HG03135 (cell line): Measurements from ENCODE around the gene EGFL8.
A peak's percentile ranks its signal among the peaks of the same experiment; 100 is the strongest.

Source experiments
- ATAC-seq: cut with Tn5 transposase; IDR thresholded peaks from one replicate; pipeline ENCODE4 v1.9.1; 2021; ENCODE audit warnings: mild to moderate bottlenecking, moderate library complexity; ENCODE audit not compliant: unreplicated experiment

The EGFL8 gene

GRCh38 chr6:32146287-32146686 lies 18.1 kb upstream of the EGFL8 start:
- ATAC-seq = no peak

DNA sequence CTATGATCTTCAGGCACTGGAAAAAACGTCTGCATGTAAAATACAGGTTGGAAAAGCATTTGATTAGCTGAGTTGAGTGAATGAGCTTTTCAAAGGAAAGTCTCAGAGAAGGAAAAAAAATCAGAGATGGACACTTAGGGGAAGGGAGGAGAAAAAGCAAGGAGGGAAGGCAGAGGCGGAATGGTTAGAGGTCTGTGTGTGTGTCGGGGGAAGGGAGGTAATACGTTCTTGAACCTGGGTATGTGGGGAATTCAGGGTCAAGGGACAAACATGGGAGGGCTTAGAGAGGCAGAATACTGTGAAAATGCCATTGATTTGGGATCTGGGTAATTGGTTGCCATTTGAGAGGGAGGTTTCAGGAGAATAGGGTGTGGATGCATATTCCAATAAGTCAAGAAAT lies 17.7 kb upstream of the EGFL8 start:
- ATAC-seq = no peak

DNA sequence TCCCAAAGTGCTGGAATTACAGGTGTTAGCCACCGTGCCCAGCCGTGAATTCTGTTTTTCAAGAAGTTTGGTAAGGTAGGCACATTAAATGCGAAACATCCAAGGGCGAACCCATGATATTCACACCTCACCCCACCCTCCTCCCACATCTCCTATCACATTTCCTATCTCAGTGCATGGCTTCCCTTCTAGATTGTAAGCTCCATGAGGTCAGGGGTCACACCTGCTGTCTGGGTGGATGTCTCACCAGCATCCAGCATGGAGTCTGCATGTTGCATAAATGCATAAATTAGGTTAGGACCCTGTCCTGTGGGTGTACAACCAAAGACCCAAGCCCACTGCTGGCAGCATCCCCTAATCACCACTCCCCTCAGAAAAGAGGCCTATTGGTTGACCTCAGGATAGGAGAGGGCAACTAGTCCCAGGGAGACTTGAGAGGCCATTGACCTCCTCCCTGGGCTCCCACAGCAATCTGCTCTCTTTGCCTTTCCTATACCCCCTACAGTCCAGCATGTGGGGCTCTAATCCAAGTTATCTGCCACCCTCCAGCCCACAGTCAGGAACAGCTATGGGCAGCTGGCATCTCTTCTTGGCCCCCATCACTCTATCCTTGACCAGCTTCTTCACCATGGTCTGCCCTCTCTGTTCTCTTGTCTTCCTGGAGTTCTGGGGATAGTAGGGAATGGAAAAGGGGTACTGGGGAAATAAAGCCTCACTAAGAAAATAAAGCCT lies 16.8 kb upstream of the EGFL8 start:
- ATAC-seq = no peak

GRCh38 chr6:32148289-32149091 lies 15.9 kb upstream of the EGFL8 start:
- no peak for ATAC-seq

- ATAC-seq = no peak
Measured at GRCh38 chr6:32149092-32149755, 15.2 kb upstream of the EGFL8 start.

DNA sequence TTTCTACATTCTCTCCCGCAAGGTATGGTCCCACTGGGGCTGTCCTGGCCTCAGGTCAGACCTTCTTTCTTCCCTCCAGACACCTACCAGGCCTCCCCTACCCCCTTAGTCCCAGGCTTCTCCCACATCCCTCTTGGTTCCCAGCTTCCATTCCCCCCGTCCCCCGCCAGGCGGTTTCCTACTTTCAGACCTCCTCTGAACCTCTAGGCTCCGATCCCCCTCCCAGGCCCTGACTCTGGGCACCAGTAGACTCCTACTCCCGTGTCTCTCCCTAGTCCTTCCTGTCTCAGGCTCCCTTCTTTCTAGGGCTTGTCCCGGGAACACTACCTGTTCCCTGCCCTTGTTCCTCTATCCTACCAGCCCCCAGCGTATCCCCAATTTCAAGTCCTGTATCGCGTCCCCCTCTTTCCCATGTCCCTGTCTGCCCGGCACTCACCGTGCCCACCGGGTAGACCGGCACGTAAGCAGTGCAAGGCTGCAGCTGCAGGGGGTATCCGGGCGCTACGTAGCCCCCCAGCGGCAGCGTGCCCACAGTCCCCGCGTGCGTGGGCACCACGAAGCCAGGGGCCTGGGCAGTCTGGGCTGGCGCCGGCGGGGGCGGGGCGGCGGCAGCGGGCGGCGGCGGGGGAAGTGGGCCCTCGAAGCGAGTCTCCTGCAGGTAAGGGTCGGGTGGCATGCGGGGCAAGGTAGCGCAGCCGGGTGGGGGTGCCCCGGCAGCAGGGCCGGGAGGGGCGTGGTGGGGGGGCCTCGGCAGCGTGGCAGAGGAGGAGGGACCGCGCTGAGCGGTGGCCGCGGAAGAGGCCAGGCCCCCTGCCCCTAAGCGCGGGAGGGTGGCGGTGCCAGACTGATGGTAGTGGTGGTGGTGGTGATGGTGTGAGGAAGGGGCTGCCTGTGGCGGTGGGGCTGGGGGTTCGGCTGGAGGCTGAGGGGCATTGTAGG lies 14.2 kb upstream of the EGFL8 start:
- no peak for ATAC-seq

- no peak for ATAC-seq
Measured at GRCh38 chr6:32151181-32151862, 13.1 kb upstream of the EGFL8 start.

DNA sequence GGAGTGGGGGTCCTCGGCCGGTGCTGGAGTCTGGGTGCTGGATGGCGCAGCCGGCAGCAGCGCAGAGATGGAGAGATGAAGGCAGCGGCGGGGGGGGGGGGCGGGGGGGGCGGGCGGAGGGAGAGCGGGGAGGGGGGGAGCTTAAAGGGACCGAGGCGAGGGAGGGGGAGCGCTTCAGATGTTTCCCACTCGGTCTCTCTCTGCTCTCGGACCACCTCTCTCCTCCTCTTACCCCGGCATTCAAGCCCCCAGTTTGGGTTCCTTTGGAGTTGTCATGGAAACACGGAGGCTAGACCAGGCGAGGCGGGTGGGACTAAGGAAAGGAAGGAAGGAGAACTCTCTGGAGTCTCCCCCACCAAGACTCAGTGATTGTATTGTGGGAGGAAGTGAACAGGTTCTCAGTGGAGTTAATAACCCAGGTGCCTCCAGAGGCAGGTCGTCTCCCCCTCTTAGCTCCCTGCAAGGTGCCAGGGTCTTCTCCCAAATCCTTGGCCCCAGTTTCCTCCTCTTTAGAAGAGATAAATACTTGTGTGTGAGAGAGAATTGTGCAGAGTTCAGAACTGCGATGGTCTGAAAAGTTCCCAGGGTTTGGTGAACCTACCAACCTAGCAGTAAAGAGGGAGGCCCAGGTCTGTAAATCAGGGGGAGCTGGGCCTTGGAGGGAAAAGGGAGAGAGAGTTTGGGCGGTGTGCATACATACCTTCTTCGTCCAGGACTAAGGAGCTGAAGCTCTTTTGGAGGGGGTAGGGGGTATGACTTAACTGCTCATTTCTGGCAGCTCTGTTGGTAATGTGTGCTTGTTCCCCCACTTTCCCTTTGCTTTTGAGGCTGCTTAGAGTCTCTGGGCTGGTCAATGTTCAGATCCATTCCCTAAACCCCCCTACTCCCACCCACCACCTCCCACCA lies 12.3 kb upstream of the EGFL8 start, which contains the start of gene PRRT1:
Gene PRRT1 (minus strand): TSS at position 77 of the 906 bp plus-strand sequence. CDS start 112 bp downstream, outside the sequence.
- ATAC-seq = no peak

- no peak for ATAC-seq
Measured at GRCh38 chr6:32152769-32153563, 11.4 kb upstream of the EGFL8 start.

DNA sequence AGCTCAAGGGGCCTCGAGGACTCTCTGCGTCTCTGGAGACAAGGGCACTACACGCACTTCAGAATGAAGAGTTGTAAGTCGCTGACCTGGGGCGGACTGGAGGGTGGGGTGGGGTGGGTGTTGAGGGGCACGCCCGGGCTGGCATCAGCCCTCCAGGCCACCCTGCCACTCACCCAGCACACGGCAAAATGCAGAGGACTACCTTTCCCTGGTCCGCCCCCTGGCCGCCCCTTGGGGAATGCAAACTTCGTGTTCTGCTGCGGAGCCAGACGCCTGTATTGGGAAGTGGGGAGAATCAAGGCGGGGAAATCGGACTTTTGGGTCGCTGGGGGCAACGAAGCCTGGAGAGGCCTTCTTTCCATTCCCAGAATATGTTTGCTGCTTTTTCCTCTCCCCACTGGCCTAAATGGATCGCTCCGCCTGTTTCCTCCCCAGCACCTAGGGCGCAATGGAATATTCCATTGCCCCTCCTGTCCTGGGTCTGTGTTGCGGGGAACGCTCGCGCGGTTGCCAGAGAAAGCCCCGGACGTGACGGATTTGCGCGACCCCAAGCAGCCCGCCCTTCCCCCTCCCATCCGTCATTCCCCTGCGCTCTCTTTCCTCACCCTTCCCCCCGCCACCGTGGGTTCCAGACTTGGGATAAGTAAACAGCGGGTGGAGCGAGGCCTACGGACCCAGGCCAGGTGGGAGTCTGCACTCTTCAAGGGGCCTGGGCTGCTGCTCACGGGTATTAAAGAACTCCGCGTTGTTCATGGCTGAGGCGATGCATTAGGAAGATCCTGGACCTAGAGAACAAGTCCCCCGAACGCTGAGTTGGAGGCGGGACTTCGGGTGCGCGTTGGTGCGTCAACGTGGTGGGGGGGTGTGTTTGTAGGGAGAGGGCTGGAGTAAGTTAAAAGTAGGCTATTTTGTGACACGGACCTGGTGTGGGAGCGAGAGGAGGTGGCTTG lies 10.6 kb upstream of the EGFL8 start, which contains the start of gene PPT2:
Gene PPT2 (plus strand): TSS at position 578 of the 950 bp plus-strand sequence. CDS start 454 bp downstream, outside the sequence.
- ATAC-seq = no peak

DNA sequence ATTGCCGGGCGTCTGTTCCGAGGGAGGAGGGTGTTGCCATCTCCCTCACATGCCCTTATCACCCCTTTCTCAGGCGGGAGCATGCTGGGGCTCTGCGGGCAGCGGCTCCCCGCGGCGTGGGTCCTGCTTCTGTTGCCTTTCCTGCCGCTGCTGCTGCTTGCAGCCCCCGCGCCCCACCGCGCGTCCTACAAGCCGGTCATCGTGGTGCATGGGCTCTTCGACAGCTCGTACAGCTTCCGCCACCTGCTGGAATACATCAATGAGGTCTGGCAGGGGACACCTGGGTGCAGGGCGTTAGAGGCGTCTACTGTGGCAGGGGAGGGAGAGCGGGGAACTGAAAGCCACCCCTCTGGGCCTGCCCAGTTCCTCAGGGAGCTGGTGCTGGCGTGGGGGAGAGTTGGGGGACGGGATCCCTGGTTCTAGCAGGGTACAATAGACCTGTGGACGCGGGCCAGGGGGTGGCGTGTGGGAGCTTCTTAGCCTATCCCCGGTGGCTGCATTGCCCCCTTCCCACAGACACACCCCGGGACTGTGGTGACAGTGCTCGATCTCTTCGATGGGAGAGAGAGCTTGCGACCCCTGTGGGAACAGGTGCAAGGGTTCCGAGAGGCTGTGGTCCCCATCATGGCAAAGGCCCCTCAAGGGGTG lies 9.8 kb upstream of the EGFL8 start:
- ATAC-seq = peak; percentile 52

GRCh38 chr6:32156891-32157290 lies 7.5 kb upstream of the EGFL8 start:
- ATAC-seq = no peak

DNA sequence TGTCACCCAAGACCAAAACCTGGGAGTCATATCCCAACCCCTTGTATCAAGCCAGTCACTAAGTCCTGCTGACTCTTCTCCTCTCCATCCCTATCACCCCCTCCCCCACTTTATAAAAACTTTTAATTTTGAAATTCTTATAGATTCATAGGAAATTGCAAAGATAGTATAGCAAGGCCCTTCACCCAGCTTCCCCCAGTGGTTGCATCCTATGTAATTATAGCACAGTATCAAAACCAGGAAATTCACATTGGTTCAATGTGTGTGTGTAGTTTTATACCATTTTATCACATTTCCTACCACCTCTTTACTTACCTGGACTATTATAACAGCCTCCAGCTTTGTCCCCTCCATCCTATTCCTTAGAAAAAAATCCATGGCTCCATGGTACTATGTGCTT lies 6.3 kb upstream of the EGFL8 start:
- no peak for ATAC-seq

- ATAC-seq = no peak
Measured at GRCh38 chr6:32163559-32164258, 686 bp upstream of the EGFL8 start.

GRCh38 chr6:32166411-32167061 lies 2.1 kb downstream of the EGFL8 start:
- ATAC-seq = no peak
